Measurements from ENCODE around the gene S1PR4. TPM values are rescaled to one million over a fixed set of nuclear protein-coding genes. Genes with fewer than 3 reads are reported as not detected.

Gene S1PR4
- total RNA-seq, 2 donors from 2014 or later, result 1.8 to 3.3 TPM

DNA sequence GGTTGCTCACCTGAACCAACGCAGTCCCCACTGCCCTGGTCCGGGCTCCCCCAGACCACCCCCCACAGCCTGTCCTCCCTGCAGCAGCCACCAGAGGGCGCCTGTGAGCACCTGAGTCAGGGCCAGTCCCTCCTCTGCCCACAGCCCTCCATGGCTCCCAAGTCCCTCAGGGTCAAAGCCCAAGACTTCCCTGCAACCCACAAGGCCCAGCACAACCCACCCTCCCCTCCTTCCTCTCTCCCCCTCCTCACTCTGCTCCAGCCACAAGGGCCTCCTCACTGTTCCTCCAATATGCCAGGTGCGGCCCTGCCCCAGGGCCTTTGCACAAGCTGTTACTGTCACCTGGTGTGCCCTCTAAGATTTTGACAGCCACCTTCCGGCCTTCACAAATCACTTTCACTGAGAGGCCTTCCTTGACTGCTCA is 31.9 kb upstream of the S1PR4 start:
- Histone ChIP-seq H3K4me3 (no peak overlapping the region), H3K36me3 (replicated peaks in 1 of 2; ENCODE audit: insufficient read depth in 1 of 2, low read depth in 2 of 2) (no peaks in the 10 kb centered on the region), H3K27ac (no peak overlapping the region), H3K9me3 (no peaks in the 10 kb centered on the region), H3K27me3 (peaks cover 0 to 4% of the 10 kb centered on the region in 2 donors), H3K4me1 (no peaks in the 10 kb centered on the region)
- no peak for DNase-seq
- 54 to 64% methylated on average over 5 of the region's 5 CpGs for WGBS, 2 donors
- peak in 6 of 7 experiments; percentile 27 to 51 (median 38) for TF ChIP-seq CTCF (IDR thresholded peaks at IDR 0.05)
- TF ChIP-seq POLR2A (IDR thresholded peaks at IDR 0.05), result no peak
- intact Hi-C loops (cut with DNase I), result loop anchor here (10.0 kb wide), 1 partner anchor 482 kb away; no protein-coding TSS in a partner anchor
- ATAC-seq, result no peak

DNA sequence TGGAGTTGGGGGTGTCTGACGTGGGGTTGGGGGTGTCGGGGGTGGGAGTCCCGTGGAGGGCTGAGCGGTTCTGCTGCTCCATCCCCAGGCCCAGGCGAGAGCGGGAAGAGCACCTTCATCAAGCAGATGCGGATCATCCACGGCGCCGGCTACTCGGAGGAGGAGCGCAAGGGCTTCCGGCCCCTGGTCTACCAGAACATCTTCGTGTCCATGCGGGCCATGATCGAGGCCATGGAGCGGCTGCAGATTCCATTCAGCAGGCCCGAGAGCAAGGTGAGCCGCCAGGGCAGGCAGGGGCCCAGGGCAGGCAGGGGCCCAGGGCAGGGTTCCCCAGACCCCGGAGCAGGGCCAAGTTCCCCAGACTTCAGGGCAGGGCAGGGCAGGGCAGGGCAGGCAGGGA is 30.1 kb upstream of the S1PR4 start:
- Histone ChIP-seq H3K4me3 (no peak overlapping the region), H3K4me1 (no peaks in the 10 kb centered on the region), H3K9me3 (no peaks in the 10 kb centered on the region), H3K27ac (no peak overlapping the region), H3K27me3 (peaks cover 0 to 4% of the 10 kb centered on the region in 2 donors), H3K36me3 (replicated peaks in 1 of 2; ENCODE audit: insufficient read depth in 1 of 2, low read depth in 2 of 2) (no peaks in the 10 kb centered on the region)
- DNase-seq (no peak), ATAC-seq (no peak)
- intact Hi-C loops (cut with DNase I), result loop anchor here (10.0 kb wide), 1 partner anchor 484 kb away; no protein-coding TSS in a partner anchor
- TF ChIP-seq POLR2A (IDR thresholded peaks at IDR 0.05) (no peak), CTCF (IDR thresholded peaks at IDR 0.05) (no peak)
- 81 to 89% methylated on average over 8 to 19 of the region's 20 CpGs for WGBS, 2 donors

DNA sequence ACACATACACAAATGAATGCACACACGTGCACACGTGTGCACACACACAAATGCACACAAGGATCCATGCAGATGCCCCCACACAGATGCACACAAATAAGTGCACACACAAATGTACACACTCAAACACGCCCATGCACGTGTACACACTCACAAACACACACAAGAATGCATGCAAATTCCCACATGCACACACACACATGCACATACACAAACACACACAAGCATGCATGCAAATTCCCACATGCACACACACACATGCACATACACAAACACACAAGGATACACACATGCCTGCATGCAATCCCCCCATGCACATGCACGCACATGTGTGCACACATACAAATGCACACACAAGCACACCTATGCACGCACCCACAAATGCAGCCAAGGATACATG is 29.5 kb upstream of the S1PR4 start:
- H3K4me1 ChIP-seq, result no peaks in the 10 kb centered on the region
- 68 to 76% methylated on average over 4 to 6 of the region's 6 CpGs for WGBS, 2 donors
- no peak overlapping the region for H3K4me3 ChIP-seq
- ATAC-seq, result no peak
- TF ChIP-seq CTCF (IDR thresholded peaks at IDR 0.05) (no peak), POLR2A (IDR thresholded peaks at IDR 0.05) (no peak)
- intact Hi-C loops (cut with DNase I), result loop anchor here (10.0 kb wide), 1 partner anchor 484 kb away; no protein-coding TSS in a partner anchor
- H3K27me3 ChIP-seq, result peaks cover 0 to 4% of the 10 kb centered on the region in 2 donors
- no peak for DNase-seq
- no peak overlapping the region for H3K27ac ChIP-seq
- H3K9me3 ChIP-seq, result no peaks in the 10 kb centered on the region
- H3K36me3 ChIP-seq (replicated peaks in 1 of 2; ENCODE audit: insufficient read depth in 1 of 2, low read depth in 2 of 2), result no peaks in the 10 kb centered on the region

- no peak for ATAC-seq
- WGBS, 2 donors, result 40% methylated on average over 18 to 35 of the region's 35 CpGs
- Histone ChIP-seq H3K4me3 (no peak overlapping the region), H3K36me3 (replicated peaks in 1 of 2; ENCODE audit: insufficient read depth in 1 of 2, low read depth in 2 of 2) (no peaks in the 10 kb centered on the region), H3K27ac (no peak overlapping the region), H3K27me3 (peaks cover 0 to 4% of the 10 kb centered on the region in 2 donors), H3K9me3 (no peaks in the 10 kb centered on the region), H3K4me1 (no peaks in the 10 kb centered on the region)
- intact Hi-C loops (cut with DNase I), result loop anchor here (10.0 kb wide), 1 partner anchor 485 kb away; no protein-coding TSS in a partner anchor
- no peak for DNase-seq
- TF ChIP-seq CTCF (IDR thresholded peaks at IDR 0.05) (no peak), POLR2A (IDR thresholded peaks at IDR 0.05) (no peak)
Measured at GRCh38 chr19:3149526-3150505, 28.8 kb upstream of the S1PR4 start.
